Lower leg skin (tissue), 4 donors: Measurements from ENCODE around the gene PDSS2. TPM values are rescaled to one million over a fixed set of nuclear protein-coding genes. Genes with fewer than 3 reads are reported as not detected.

Experiments
- DNase-seq, 2 donors: peaks; one replicate each; pipeline ENCODE4 v3.0.0-alpha.2; 2019; ENCODE audit warnings: low spot score in 2 of 2
- H3K4me3 ChIP-seq: fragments of 200-600 bp; sonication (generic); 2 replicates; pipeline ENCODE4 v1.5.1; 2017; ENCODE audit warnings: mild to moderate bottlenecking, low read depth; ENCODE audit not compliant: poor library complexity, severe bottlenecking
- POLR2A ChIP-seq, 2 donors: fragments of 450-650 bp; IDR thresholded peaks; one replicate each; pipeline ENCODE4 v1.6.1; 2016 to 2017; ENCODE audit warnings: antibody characterized with exemption in 2 of 2, mild to moderate bottlenecking in 1 of 2, moderate library complexity in 1 of 2
- WGBS, 2 donors: methylation state at CpG; one replicate each; pipeline ENCODE4 v1.1.5; 2018; 5-methylcytosine and 5-hydroxymethylcytosine counted together
- intact Hi-C: fragments of 100-400 bp; cut with DNase I; formaldehyde crosslinking; loops from one replicate; pipeline ENCODE4 v1.15.0; 2023; ENCODE audit warnings: low total_unique reads
- total RNA-seq, 4 donors: library from RNA; depleted of rRNA; stranded (reverse); fragments of >200 nt; gene quantifications; one replicate each; pipeline ENCODE4 v1.1.0, GENCODE V29; 2016
- TF ChIP-seq, protein P1 (sequence below), 3 donors: fragments of 450-650 bp; IDR thresholded peaks; one replicate each; pipeline ENCODE4 v1.5.1; 2016; ENCODE audit warnings: antibody characterized with exemption in 3 of 3, mild to moderate bottlenecking in 3 of 3, moderate library complexity in 2 of 3

PDSS2 gene
- total RNA-seq, 4 donors from 2014 or later, result 6.9 to 14.8 (median 11.4) TPM

DNA sequence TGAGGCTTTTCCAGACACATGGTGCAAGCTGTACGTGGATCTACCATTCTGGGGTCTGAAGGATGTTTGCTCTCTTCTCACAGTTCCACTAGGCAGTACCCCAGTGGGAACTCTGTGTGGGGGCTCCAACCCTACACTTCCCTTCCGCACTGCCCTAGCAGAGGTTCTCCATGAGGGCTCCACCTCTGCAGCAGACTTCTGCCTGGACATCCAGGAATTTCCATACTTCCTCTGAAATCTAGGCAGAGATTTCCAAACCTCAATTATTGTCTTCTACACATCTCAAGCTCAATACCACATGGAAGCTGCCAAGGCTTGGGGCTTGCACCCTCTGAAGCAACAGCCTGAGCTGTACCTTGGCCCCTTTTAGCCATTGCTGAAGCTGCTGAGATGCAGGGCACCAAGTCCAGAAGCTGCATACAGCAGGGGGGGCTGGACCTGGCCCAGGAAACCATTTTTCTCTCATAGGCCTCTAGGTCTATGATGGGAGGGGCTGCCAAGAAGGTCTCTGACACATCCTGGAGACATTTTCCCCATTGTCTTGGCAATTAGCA, 11.6 kb downstream of the PDSS2 start:
- WGBS, 2 donors, result 92 to 100% methylated on average over 2 of the region's 2 CpGs
- DNase-seq, result no peak

DNA sequence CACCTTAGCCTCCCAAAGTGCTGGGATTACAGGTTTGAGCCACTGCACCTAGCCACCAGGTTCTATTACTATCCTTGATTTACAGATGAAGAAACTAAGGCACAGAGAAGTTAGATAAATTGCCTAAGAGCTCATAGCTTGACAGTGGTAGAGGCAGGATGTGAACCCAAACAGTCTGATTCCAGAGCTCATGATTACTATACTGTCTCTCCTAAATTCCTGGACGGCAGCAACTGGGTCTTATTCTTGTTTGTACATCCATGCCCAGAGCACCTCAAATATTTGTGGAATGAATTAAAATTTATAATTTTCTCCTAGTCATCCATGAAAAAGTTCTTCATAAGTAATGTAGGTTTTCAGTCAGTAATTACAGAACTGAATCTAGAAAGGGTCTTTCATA, 15.1 kb downstream of the PDSS2 start:
- intact Hi-C loops, result no loop called here
- WGBS, 2 donors, result 90 to 92% methylated on average over 1 of the region's 1 CpG
- TF ChIP-seq, protein P1, sequence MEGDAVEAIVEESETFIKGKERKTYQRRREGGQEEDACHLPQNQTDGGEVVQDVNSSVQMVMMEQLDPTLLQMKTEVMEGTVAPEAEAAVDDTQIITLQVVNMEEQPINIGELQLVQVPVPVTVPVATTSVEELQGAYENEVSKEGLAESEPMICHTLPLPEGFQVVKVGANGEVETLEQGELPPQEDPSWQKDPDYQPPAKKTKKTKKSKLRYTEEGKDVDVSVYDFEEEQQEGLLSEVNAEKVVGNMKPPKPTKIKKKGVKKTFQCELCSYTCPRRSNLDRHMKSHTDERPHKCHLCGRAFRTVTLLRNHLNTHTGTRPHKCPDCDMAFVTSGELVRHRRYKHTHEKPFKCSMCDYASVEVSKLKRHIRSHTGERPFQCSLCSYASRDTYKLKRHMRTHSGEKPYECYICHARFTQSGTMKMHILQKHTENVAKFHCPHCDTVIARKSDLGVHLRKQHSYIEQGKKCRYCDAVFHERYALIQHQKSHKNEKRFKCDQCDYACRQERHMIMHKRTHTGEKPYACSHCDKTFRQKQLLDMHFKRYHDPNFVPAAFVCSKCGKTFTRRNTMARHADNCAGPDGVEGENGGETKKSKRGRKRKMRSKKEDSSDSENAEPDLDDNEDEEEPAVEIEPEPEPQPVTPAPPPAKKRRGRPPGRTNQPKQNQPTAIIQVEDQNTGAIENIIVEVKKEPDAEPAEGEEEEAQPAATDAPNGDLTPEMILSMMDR (IDR thresholded peaks at IDR 0.05), result no peak
- TF ChIP-seq POLR2A (IDR thresholded peaks at IDR 0.05), result no peak
- no peak for DNase-seq
- no peak overlapping the region for H3K4me3 ChIP-seq

More for the DNA sequence above, 11.6 kb downstream of the PDSS2 start:
- no peak overlapping the region for H3K4me3 ChIP-seq
- intact Hi-C loops, result no loop called here
- no peak for TF ChIP-seq POLR2A (IDR thresholded peaks at IDR 0.05)

DNA sequence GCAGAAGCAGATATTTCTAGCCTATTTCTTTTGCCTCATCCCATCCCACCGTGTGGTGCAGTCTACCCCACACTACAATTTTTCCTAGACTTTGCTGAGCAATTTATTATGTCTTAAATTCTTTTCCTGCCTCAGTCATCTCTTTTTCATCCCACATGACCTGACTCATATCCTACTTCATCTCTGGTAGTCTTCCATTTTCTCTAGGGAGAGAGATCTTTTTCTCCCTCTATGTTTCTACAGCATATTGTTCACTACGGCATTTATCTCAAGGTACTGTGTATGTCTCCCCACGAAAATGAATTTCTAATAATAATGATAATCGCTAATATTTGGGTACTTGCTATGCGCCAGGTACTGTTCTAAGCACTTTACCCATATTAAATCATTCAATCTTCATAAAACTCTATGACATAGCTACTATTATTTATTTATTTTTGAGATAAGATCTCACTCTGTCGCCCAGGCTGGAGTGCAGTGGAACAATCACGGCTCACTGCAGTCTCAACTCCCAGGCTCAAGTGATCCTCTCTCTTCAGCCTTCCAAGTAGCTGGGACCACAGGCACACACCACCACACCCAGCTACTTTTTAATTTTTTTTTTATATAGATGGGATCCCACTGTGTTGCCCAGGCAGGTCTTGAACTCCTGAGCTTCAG, 15.6 kb downstream of the PDSS2 start:
- TF ChIP-seq, protein P1 (IDR thresholded peaks at IDR 0.05), result no peak
- TF ChIP-seq POLR2A (IDR thresholded peaks at IDR 0.05), result no peak
- no peak for DNase-seq
- 87 to 92% methylated on average over 7 of the region's 7 CpGs for WGBS, 2 donors
- no peak overlapping the region for H3K4me3 ChIP-seq
- intact Hi-C loops, result no loop called here

DNA sequence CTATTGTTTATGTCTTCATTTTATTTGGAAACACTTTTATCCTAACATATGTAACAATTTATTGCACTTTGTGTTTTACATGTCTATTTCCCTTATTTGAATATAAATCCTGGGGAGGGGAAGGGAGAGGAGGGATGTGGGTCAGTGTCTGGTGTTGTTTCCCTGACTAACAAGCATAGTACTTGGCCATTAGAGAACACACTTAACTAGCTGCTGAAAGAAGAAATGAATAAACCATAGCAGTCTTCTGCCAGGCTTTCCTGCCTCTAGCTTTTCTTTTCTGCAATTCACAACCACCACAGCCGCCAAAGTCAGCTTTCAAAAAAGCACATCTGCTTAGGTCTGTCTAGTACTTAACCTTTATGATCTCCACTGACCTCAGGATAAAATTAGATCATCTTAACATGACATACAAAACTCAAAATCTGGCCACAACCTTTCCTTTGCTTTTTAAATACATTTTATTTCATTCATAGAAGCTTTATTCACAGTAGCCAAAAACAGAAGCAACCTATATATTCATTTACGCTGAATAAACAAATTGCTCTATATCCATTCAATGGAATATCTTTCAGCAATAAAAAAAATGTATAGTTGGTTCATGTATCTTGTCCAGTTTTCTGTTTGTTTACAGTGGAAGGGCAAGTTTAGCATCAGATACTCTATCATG, 16.3 kb downstream of the PDSS2 start:
- intact Hi-C loops, result no loop called here
- DNase-seq, result no peak
- TF ChIP-seq, protein P1 (IDR thresholded peaks at IDR 0.05), result no peak
- no peak for TF ChIP-seq POLR2A (IDR thresholded peaks at IDR 0.05)
- WGBS, 2 donors, result 91 to 93% methylated on average over 2 of the region's 2 CpGs
- H3K4me3 ChIP-seq, result no peak overlapping the region

DNA sequence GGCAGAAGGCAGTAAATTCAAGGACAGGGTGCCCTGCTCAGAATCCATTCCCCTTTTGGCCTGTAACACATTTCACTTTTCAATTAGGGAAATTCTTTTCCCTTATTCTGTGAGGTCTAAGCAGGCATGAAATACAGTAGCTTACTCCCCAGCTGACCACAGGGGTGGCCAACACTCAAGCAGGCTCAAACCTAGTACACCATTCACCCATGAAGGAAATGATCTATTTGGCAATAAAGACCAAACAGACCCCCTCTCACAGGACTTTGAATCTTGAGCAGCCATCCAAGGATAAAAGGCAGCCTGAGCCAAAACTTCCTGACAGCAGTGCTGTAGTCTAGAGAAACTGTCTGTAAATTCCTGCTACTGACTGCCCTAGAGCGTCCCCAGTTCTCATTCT, 17.7 kb downstream of the PDSS2 start:
- 100% methylated on average over 1 of the region's 1 CpG for WGBS, 2 donors
- DNase-seq, result no peak
- TF ChIP-seq POLR2A (IDR thresholded peaks at IDR 0.05), result no peak
- TF ChIP-seq, protein P1 (IDR thresholded peaks at IDR 0.05), result no peak
- no peak overlapping the region for H3K4me3 ChIP-seq
- intact Hi-C loops, result no loop called here

DNA sequence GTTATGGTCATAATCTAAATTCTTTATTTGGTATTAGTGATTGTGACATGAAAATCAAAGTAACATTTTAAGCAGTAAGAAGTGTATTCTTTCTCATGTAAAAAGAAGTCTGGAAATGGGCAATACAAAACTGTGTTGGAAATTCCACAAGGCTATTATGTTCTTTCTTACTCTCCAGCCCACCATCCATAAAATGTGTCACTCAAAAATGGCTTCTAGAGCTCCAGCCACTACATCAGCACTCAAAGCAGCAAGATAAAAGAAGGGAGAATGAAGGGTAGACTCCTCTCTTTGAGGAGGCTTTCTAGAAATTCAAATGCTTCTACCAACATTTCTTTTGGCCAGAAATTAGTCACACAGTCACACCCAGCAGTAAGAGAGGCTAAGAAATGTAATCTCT, 18.4 kb downstream of the PDSS2 start:
- no peak for DNase-seq
- no peak for TF ChIP-seq POLR2A (IDR thresholded peaks at IDR 0.05)
- TF ChIP-seq, protein P1 (IDR thresholded peaks at IDR 0.05), result no peak
- intact Hi-C loops, result no loop called here
- no peak overlapping the region for H3K4me3 ChIP-seq
